SK-N-SH (cell line): Measurements from ENCODE around the gene KIRREL1. TPM values are rescaled to one million over a fixed set of nuclear protein-coding genes. Genes with fewer than 3 reads are reported as not detected.

ENCODE experiments used
- CTCF ChIA-PET: fragments of 300-600, 350-600 bp; formaldehyde crosslinking; extraction: SDS; loops from one replicate; lab custom pipeline; 2021; lab: Yijun Ruan, JAX
- POLR2A ChIA-PET: fragments of 350-600 bp; sonication (Branson Sonifier 250); formaldehyde crosslinking; extraction: SDS; loops from one replicate; lab custom pipeline; 2020; ENCODE audit warnings: antibody characterized with exemption, inconsistent platforms; lab: Yijun Ruan, JAX
- DNase-seq: peaks from one replicate; pipeline ENCODE4 v3.0.0; 2012
- H2AFZ ChIP-seq: fragments of 200-600 bp; sonication (generic); 2 replicates; pipeline ENCODE4 v1.8.1; 2016; ENCODE audit warnings: antibody characterized with exemption, mild to moderate bottlenecking, low read depth
- H3F3A ChIP-seq: fragments of 200-600 bp; sonication (generic); replicated peaks from 2 replicates; pipeline ENCODE3; 2016; ENCODE audit warnings: antibody characterized with exemption, mild to moderate bottlenecking; ENCODE audit not compliant: insufficient read depth
- H3K27ac ChIP-seq, 2 experiments: fragments of 200-500 bp in 1 of 2; fragments of 200-600 bp in 1 of 2; sonication (Bioruptor generic) in 1 of 2; sonication (generic), shearing (Covaris generic) in 1 of 2; 2 replicates each; pipeline versions ENCODE4 v1.5.1 to v1.6.1; 2014 to 2016; ENCODE audit warnings: low read depth in 2 of 2, inconsistent platforms in 1 of 2, low read length in 1 of 2, mild to moderate bottlenecking in 1 of 2, mixed read lengths in 1 of 2
- H3K27me3 ChIP-seq: fragments of 200-600 bp; sonication (generic), shearing (Covaris generic); 2 replicates; pipeline ENCODE4 v1.6.1; 2016; ENCODE audit warnings: mixed run types; ENCODE audit not compliant: insufficient read depth
- H3K36me3 ChIP-seq, 2 experiments: fragments of 200-500 bp in 1 of 2; fragments of 200-600 bp in 1 of 2; sonication (Bioruptor generic) in 1 of 2; sonication (generic) in 1 of 2; replicated peaks in 1 of 2; 2 replicates each; pipeline versions ENCODE3 to v1.5.1; 2014 to 2016; ENCODE audit warnings: low read length in 1 of 2, mild to moderate bottlenecking in 1 of 2; ENCODE audit not compliant: insufficient read depth in 2 of 2, control insufficient read depth in 1 of 2
- H3K4me1 ChIP-seq, 2 experiments: fragments of 200-500 bp in 1 of 2; fragments of 200-600 bp in 1 of 2; sonication (Bioruptor generic) in 1 of 2; sonication (generic), shearing (Covaris generic) in 1 of 2; 2 replicates each; pipeline versions ENCODE4 v1.5.1 to v1.6.1; 2014 to 2016; ENCODE audit warnings: low read depth in 1 of 2, low read length in 1 of 2, mixed run types in 1 of 2; ENCODE audit not compliant: insufficient read depth in 2 of 2, control insufficient read depth in 1 of 2
- H3K4me2 ChIP-seq: fragments of 200-600 bp; sonication (generic), shearing (Covaris generic); 2 replicates; pipeline ENCODE4 v1.6.1; 2017; ENCODE audit warnings: mixed run types
- H3K4me3 ChIP-seq, 2 experiments: fragments of 200-500 bp in 1 of 2; fragments of 200-600 bp in 1 of 2; sonication (Bioruptor generic) in 1 of 2; sonication (generic), shearing (Covaris generic) in 1 of 2; 2 replicates each; pipeline versions ENCODE4 v1.5.1 to v1.8.1; 2014 to 2016; ENCODE audit warnings: low read depth in 2 of 2, inconsistent platforms in 1 of 2, low read length in 1 of 2, mild to moderate bottlenecking in 1 of 2, mixed read lengths in 1 of 2, moderate library complexity in 1 of 2
- H3K79me2 ChIP-seq: fragments of 200-600 bp; sonication (generic); 2 replicates; pipeline ENCODE4 v1.8.1; 2017; ENCODE audit warnings: mild to moderate bottlenecking; ENCODE audit not compliant: insufficient read depth
- H3K9ac ChIP-seq: fragments of 200-600 bp; sonication (generic); 2 replicates; pipeline ENCODE4 v1.6.1; 2017; ENCODE audit warnings: mixed run types
- H3K9me2 ChIP-seq: fragments of 200-600 bp; sonication (generic); 2 replicates; pipeline ENCODE4 v1.6.1; 2017; ENCODE audit warnings: mixed run types
- H3K9me3 ChIP-seq: fragments of 200-600 bp; sonication (generic); 2 replicates; pipeline ENCODE4 v1.6.1; 2017; ENCODE audit warnings: mixed run types, mild to moderate bottlenecking, moderate library complexity
- H4K20me1 ChIP-seq: fragments of 200-600 bp; sonication (generic); 2 replicates; pipeline ENCODE4 v1.6.1; 2017; ENCODE audit warnings: mild to moderate bottlenecking, mixed run types; ENCODE audit not compliant: insufficient read depth
- CHD2 ChIP-seq: fragments of 150-350 bp; IDR thresholded peaks from 2 replicates; pipeline ENCODE4 v1.6.1; 2018; ENCODE audit warnings: low read length; ENCODE audit not compliant: partially characterized antibody
- EZH2phosphoT487 ChIP-seq: fragments of 200-600 bp; sonication (generic); IDR thresholded peaks from 2 replicates; pipeline ENCODE4 v1.6.1; 2017; ENCODE audit warnings: low read depth, mixed run types, mild to moderate bottlenecking, antibody characterized with exemption, moderate library complexity, borderline replicate concordance
- FOSL2 ChIP-seq: IDR thresholded peaks from 2 replicates; pipeline ENCODE4 v1.4.0; 2012; ENCODE audit warnings: low read depth, mild to moderate bottlenecking, moderate library complexity, borderline replicate concordance
- FOXM1 ChIP-seq: IDR thresholded peaks from 2 replicates; pipeline ENCODE4 v1.4.0; 2012; ENCODE audit warnings: low read depth, mild to moderate bottlenecking
- GATA2 ChIP-seq: sonication (generic); formaldehyde crosslinking; IDR thresholded peaks from 2 replicates; pipeline ENCODE4 v1.5.0; 2020; ENCODE audit warnings: mild to moderate bottlenecking, missing genetic modification reagents
- NRF1 ChIP-seq: IDR thresholded peaks from 2 replicates; pipeline ENCODE4 v1.6.1; 2012; ENCODE audit warnings: low read depth, mild to moderate bottlenecking, low read length
- POLR2AphosphoS5 ChIP-seq: IDR thresholded peaks from 2 replicates; pipeline ENCODE4 v1.6.1; 2012; ENCODE audit warnings: low read depth, low read length
- RFX5 ChIP-seq: IDR thresholded peaks from 2 replicates; pipeline ENCODE4 v1.6.1; 2012; ENCODE audit warnings: mild to moderate bottlenecking, improper control_type of control experiment, low read length
- RXRA ChIP-seq: IDR thresholded peaks from 2 replicates; pipeline ENCODE4 v1.4.0; 2012; ENCODE audit warnings: low read depth, mild to moderate bottlenecking, borderline replicate concordance
- SIN3A ChIP-seq: IDR thresholded peaks from 2 replicates; pipeline ENCODE4 v1.6.1; 2012; ENCODE audit warnings: low read depth, mild to moderate bottlenecking, low read length, moderate library complexity, borderline replicate concordance
- SMC3 ChIP-seq: IDR thresholded peaks from 2 replicates; pipeline ENCODE4 v1.6.1; 2012; ENCODE audit warnings: low read depth, low read length, improper control_type of control experiment
- TAF1 ChIP-seq: IDR thresholded peaks from 2 replicates; pipeline ENCODE4 v1.6.1; 2012; ENCODE audit warnings: low read depth, mild to moderate bottlenecking, low read length, moderate library complexity, borderline replicate concordance
- TCF12 ChIP-seq: IDR thresholded peaks from 2 replicates; pipeline ENCODE4 v1.4.0; 2012
- TEAD4 ChIP-seq: IDR thresholded peaks from 2 replicates; pipeline ENCODE4 v1.4.0; 2012; ENCODE audit warnings: mild to moderate bottlenecking, borderline replicate concordance; ENCODE audit not compliant: insufficient read depth
- USF2 ChIP-seq: fragments of 150-350 bp; IDR thresholded peaks from 2 replicates; pipeline ENCODE4 v1.6.1; 2017; ENCODE audit warnings: antibody characterized with exemption, low read length, low read depth, borderline replicate concordance
- WGBS: methylation state at CpG from one replicate; pipeline ENCODE4 v1.1.6; 2017; ENCODE audit warnings: low lambda C conversion rate; 5-methylcytosine and 5-hydroxymethylcytosine counted together
- polyA plus RNA-seq, 3 experiments: library from polyadenylated mRNA; depleted of rRNA; stranded (reverse); fragments of >200 nt; gene quantifications; 2 replicates each; pipeline ENCODE4 v1.2.3, GENCODE V29; 2012
- TF ChIP-seq, protein P1 (sequence below): fragments of 200-600 bp; sonication (generic); IDR thresholded peaks from 2 replicates; pipeline ENCODE4 v1.6.1; 2017; ENCODE audit warnings: antibody characterized with exemption, mild to moderate bottlenecking, moderate library complexity
- TF ChIP-seq, protein P2 (sequence below): IDR thresholded peaks from 2 replicates; pipeline ENCODE4 v1.4.0; 2012; ENCODE audit warnings: low read depth, borderline replicate concordance
- TF ChIP-seq, protein P3 (sequence below): IDR thresholded peaks from 2 replicates; pipeline ENCODE4; 2012
- TF ChIP-seq, protein P4 (sequence below): fragments of 150-350 bp; IDR thresholded peaks from 2 replicates; pipeline ENCODE4 v1.6.1; 2016; ENCODE audit warnings: mild to moderate bottlenecking, low read depth, low read length

The KIRREL1 gene
- polyA plus RNA-seq, 1 of the 3 experiments (the other 2 are of a cell fraction): 47.8 TPM

DNA sequence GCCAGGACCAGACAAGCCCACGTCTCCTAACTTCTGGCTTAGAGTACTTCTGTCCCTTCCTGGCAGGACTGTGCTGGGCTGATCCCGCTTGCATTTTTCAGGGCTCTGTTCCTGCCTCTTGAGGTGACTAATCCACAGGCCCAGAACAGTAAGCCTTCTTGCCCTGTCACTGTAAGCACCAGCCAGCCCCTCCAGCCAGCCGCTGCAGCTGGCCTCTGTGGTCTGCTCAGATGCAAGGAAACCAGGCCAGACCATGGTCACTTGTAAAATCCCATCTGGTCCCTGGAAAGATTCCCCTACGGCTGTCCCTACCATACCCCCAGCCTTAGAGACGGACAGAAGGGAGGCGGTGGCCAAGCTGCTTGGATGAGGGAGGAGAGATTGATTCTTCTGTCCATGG lies 74.2 kb downstream of the KIRREL1 start:
- Histone ChIP-seq H3K4me3 (no peak overlapping the region), H3K36me3 (peaks cover 7 to 10% of the 10 kb centered on the region in 2 experiments), H4K20me1 (peaks cover 100% of the 10 kb centered on the region), H3K4me1 (peaks cover 0 to 24% of the 10 kb centered on the region in 2 experiments; a peak in 3 of 4 replicates), H3K9me2 (no peaks in the 10 kb centered on the region), H3F3A (no peaks in the 10 kb centered on the region), H2AFZ (no peak overlapping the region), H3K4me2 (peak overlapping the region; percentile 22; the same call in 1 of the 2 replicates), H3K9ac (no peak overlapping the region), H3K9me3 (no peaks in the 10 kb centered on the region)
- POLR2A ChIA-PET: no interaction called here
- no peak for DNase-seq
- CTCF ChIA-PET: interaction anchor here (1.0 kb wide), 1 partner anchor 20 kb away, joined by 3 read pairs; no protein-coding TSS in a partner anchor
- peak; percentile 30; the same call in 1 of the 2 replicates for TF ChIP-seq FOSL2
- TF ChIP-seq TCF12: peak; percentile 36; the same call in 1 of the 2 replicates
- no peak for TF ChIP-seq RFX5
- TF ChIP-seq TEAD4: no peak
- TF ChIP-seq SMC3: no peak
- TF ChIP-seq, all 33 proteins: peak for 2
- Histone ChIP-seq H3K27ac (peak overlapping the region in 1 of 2 experiments; percentile 42; a peak in 1 of 4 replicates), H3K79me2 (peaks cover 99% of the 10 kb centered on the region), H3K27me3 (no peaks in the 10 kb centered on the region)
- 54% methylated on average over 4 of the region's 6 CpGs for WGBS

- WGBS: 70% methylated on average over 12 of the region's 12 CpGs
- peaks cover 100% of the 10 kb centered on the region for H4K20me1 ChIP-seq
- H3K9me3 ChIP-seq: no peaks in the 10 kb centered on the region
- no peaks in the 10 kb centered on the region for H3F3A ChIP-seq
- no peak overlapping the region for H3K27ac ChIP-seq
- TF ChIP-seq POLR2AphosphoS5 (no peak), CHD2 (no peak), SMC3 (no peak), EZH2phosphoT487 (no peak), TAF1 (no peak), USF2 (no peak), NRF1 (no peak), TEAD4 (no peak), RXRA (no peak), RFX5 (no peak), SIN3A (no peak), GATA2 (CRISPR knock-in tag) (no peak), FOXM1 (no peak)
- TF ChIP-seq, protein P1, sequence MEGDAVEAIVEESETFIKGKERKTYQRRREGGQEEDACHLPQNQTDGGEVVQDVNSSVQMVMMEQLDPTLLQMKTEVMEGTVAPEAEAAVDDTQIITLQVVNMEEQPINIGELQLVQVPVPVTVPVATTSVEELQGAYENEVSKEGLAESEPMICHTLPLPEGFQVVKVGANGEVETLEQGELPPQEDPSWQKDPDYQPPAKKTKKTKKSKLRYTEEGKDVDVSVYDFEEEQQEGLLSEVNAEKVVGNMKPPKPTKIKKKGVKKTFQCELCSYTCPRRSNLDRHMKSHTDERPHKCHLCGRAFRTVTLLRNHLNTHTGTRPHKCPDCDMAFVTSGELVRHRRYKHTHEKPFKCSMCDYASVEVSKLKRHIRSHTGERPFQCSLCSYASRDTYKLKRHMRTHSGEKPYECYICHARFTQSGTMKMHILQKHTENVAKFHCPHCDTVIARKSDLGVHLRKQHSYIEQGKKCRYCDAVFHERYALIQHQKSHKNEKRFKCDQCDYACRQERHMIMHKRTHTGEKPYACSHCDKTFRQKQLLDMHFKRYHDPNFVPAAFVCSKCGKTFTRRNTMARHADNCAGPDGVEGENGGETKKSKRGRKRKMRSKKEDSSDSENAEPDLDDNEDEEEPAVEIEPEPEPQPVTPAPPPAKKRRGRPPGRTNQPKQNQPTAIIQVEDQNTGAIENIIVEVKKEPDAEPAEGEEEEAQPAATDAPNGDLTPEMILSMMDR: no peak
- TF ChIP-seq, protein P2, sequence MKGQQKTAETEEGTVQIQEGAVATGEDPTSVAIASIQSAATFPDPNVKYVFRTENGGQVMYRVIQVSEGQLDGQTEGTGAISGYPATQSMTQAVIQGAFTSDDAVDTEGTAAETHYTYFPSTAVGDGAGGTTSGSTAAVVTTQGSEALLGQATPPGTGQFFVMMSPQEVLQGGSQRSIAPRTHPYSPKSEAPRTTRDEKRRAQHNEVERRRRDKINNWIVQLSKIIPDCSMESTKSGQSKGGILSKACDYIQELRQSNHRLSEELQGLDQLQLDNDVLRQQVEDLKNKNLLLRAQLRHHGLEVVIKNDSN: no peak
- TF ChIP-seq, protein P3, sequence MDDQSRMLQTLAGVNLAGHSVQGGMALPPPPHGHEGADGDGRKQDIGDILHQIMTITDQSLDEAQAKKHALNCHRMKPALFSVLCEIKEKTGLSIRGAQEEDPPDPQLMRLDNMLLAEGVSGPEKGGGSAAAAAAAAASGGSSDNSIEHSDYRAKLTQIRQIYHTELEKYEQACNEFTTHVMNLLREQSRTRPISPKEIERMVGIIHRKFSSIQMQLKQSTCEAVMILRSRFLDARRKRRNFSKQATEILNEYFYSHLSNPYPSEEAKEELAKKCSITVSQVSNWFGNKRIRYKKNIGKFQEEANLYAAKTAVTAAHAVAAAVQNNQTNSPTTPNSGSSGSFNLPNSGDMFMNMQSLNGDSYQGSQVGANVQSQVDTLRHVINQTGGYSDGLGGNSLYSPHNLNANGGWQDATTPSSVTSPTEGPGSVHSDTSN: no peak
- TF ChIP-seq, protein P4, sequence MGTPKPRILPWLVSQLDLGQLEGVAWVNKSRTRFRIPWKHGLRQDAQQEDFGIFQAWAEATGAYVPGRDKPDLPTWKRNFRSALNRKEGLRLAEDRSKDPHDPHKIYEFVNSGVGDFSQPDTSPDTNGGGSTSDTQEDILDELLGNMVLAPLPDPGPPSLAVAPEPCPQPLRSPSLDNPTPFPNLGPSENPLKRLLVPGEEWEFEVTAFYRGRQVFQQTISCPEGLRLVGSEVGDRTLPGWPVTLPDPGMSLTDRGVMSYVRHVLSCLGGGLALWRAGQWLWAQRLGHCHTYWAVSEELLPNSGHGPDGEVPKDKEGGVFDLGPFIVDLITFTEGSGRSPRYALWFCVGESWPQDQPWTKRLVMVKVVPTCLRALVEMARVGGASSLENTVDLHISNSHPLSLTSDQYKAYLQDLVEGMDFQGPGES: no peak
- TF ChIP-seq, all 33 proteins: peak for 0
- Histone ChIP-seq H3K4me1 (peaks cover 0 to 24% of the 10 kb centered on the region in 2 experiments; a peak in 3 of 4 replicates), H3K79me2 (peaks cover 98% of the 10 kb centered on the region), H3K27me3 (no peaks in the 10 kb centered on the region), H3K4me2 (no peak overlapping the region), H3K36me3 (peaks cover 9 to 11% of the 10 kb centered on the region in 2 experiments), H3K9me2 (no peaks in the 10 kb centered on the region), H2AFZ (no peak overlapping the region), H3K4me3 (no peak overlapping the region), H3K9ac (no peak overlapping the region)
- ChIA-PET CTCF (interaction anchor here (0.9 kb wide), 1 partner anchor 56 kb away, joined by 3 read pairs; no protein-coding TSS in a partner anchor), POLR2A (no interaction called here)
- DNase-seq: no peak
These were observed 75.5 kb downstream of the KIRREL1 start for GRCh38 chr1:158068918-158069317.
